Endothelial cell of umbilical vein (primary cell): Measurements from ENCODE around the gene PKD1L1. TPM values are rescaled to one million over a fixed set of nuclear protein-coding genes. Genes with fewer than 3 reads are reported as not detected.

Source experiments
- BruUV-seq: library from RNA; stranded (reverse); fragments of 400-500 nt; replicated peaks from 2 replicates; lab custom pipeline; 2021; lab: Mats Ljungman, UMichigan
- CTCF ChIA-PET: fragments of 300-600, 350-600 bp; sonication (Branson Sonifier 250); formaldehyde crosslinking; loops from one replicate; lab custom pipeline; 2021; ENCODE audit warnings: antibody characterized with exemption, inconsistent platforms; lab: Charles Lee
- POLR2A ChIA-PET: fragments of 300-600, 350-600 bp; sonication (Branson Sonifier 250); formaldehyde crosslinking; loops from one replicate; lab custom pipeline; 2021; ENCODE audit warnings: antibody characterized with exemption, inconsistent platforms; lab: Charles Lee
- DNase-seq: peaks from one replicate; pipeline ENCODE4 v3.0.0-alpha.2; 2011; ENCODE audit warnings: low read depth, low spot score
- FAIRE-seq: peaks from 2 replicates; lab custom pipeline; 2011; peaks lifted over from hg19 to GRCh38; lab: Jason Lieb, UNC
- H2AFZ ChIP-seq: 2 replicates; pipeline ENCODE4 v1.6.0; 2012; ENCODE audit warnings: low read depth, low read length, control low read depth, inconsistent platforms
- H3K27ac ChIP-seq: 2 replicates; pipeline ENCODE4 v1.5.1; 2011; ENCODE audit warnings: low read depth, mild to moderate bottlenecking, control low read depth, low read length, moderate library complexity; ENCODE audit not compliant: insufficient read depth
- H3K27me3 ChIP-seq, 2 experiments: 2 replicates each; pipeline versions ENCODE4 v1.6.0 to v1.6.1; 2011; ENCODE audit warnings: low read length in 2 of 2, mixed read lengths in 1 of 2; ENCODE audit not compliant: control insufficient read depth in 2 of 2, insufficient read depth in 2 of 2
- H3K36me3 ChIP-seq, 2 experiments: 2 replicates in 1 of 2; 3 replicates in 1 of 2; pipeline ENCODE4 v1.5.1; 2011; ENCODE audit warnings: low read length in 2 of 2, mild to moderate bottlenecking in 1 of 2, moderate library complexity in 1 of 2; ENCODE audit not compliant: control insufficient read depth in 2 of 2, insufficient read depth in 2 of 2; ENCODE audit errors: extremely low read depth in 1 of 2
- H3K4me1 ChIP-seq: 3 replicates; pipeline ENCODE4 v1.5.1; 2011; ENCODE audit warnings: mild to moderate bottlenecking, low read length; ENCODE audit not compliant: control insufficient read depth, insufficient read depth; ENCODE audit errors: extremely low read depth
- H3K4me2 ChIP-seq: 2 replicates; pipeline ENCODE4 v1.6.1; 2011; ENCODE audit warnings: low read length, control low read depth, mixed read lengths; ENCODE audit not compliant: insufficient read depth
- H3K4me3 ChIP-seq, 3 experiments: fragments of 200-600 bp in 1 of 3; sonication (generic), shearing (Covaris generic) in 1 of 3; replicated peaks in 1 of 3; 2 replicates each; pipeline ENCODE4 v1.5.1; 2011 to 2016; ENCODE audit warnings: control low read depth in 3 of 3, low read length in 3 of 3, mild to moderate bottlenecking in 2 of 3, inconsistent platforms in 1 of 3, low read depth in 1 of 3, moderate library complexity in 1 of 3; ENCODE audit not compliant: insufficient read depth in 1 of 3
- H3K79me2 ChIP-seq: 2 replicates; pipeline ENCODE4 v1.6.0; 2012; ENCODE audit warnings: low read length, inconsistent platforms; ENCODE audit not compliant: control insufficient read depth, insufficient read depth
- H3K9ac ChIP-seq: replicated peaks from 2 replicates; pipeline ENCODE3; 2011; ENCODE audit warnings: low read length, control low read depth; ENCODE audit not compliant: insufficient read depth; ENCODE audit errors: extremely low read depth
- H3K9me1 ChIP-seq: replicated peaks from 3 replicates; pipeline ENCODE4 v1.6.0; 2011; ENCODE audit warnings: mild to moderate bottlenecking, low read length; ENCODE audit not compliant: control insufficient read depth, insufficient read depth; ENCODE audit errors: extremely low read depth
- H3K9me3 ChIP-seq: replicated peaks from 2 replicates; pipeline ENCODE4 v1.5.1; 2012; ENCODE audit warnings: low read length, inconsistent platforms; ENCODE audit not compliant: control insufficient read depth, insufficient read depth
- H4K20me1 ChIP-seq: replicated peaks from 2 replicates; pipeline ENCODE3; 2011; ENCODE audit warnings: mild to moderate bottlenecking, low read length; ENCODE audit not compliant: control insufficient read depth, insufficient read depth; ENCODE audit errors: extremely low read depth
- EZH2 ChIP-seq: IDR thresholded peaks from 2 replicates; pipeline ENCODE4 v1.6.1; 2012; ENCODE audit warnings: borderline replicate concordance, low read depth, mild to moderate bottlenecking, moderate library complexity, low read length, inconsistent platforms; ENCODE audit not compliant: severe bottlenecking
- FOS ChIP-seq: IDR thresholded peaks from 2 replicates; pipeline ENCODE4 v1.6.1; 2011; ENCODE audit warnings: mild to moderate bottlenecking, low read length, moderate library complexity, borderline replicate concordance; ENCODE audit not compliant: insufficient read depth
- GATA2 ChIP-seq: IDR thresholded peaks from 2 replicates; pipeline ENCODE4 v1.7.0; 2011; ENCODE audit warnings: low read depth, mild to moderate bottlenecking, moderate library complexity, mixed read lengths, low read length; ENCODE audit not compliant: insufficient read length, insufficient read depth
- JUN ChIP-seq: IDR thresholded peaks from 2 replicates; pipeline ENCODE4 v1.6.1; 2011; ENCODE audit warnings: borderline replicate concordance, low read depth; ENCODE audit not compliant: insufficient read length, insufficient read depth
- MYC ChIP-seq: IDR thresholded peaks from one replicate; pipeline ENCODE4 v1.6.1; 2011; ENCODE audit warnings: mild to moderate bottlenecking, low read depth, low read length
- POLR2A ChIP-seq: IDR thresholded peaks from 2 replicates; pipeline ENCODE4 v1.6.1; 2012; ENCODE audit warnings: low read depth, mild to moderate bottlenecking, control low read depth, low read length
- POLR2AphosphoS5 ChIP-seq: IDR thresholded peaks from 2 replicates; pipeline ENCODE4 v1.6.1; 2012; ENCODE audit warnings: low read depth, mild to moderate bottlenecking, control low read depth, low read length, moderate library complexity; ENCODE audit not compliant: insufficient read depth
- dilution Hi-C: fragments of 300-500 bp; cut with MboI; formaldehyde crosslinking; loops from one replicate; pipeline ENCODE4 v1.15.0; 2019; ENCODE audit warnings: low sequenced_read_pairs; ENCODE audit not compliant: extremely low pct_ligation_motif_present
- intact Hi-C: fragments of 100-400 bp; cut with micrococcal nuclease; formaldehyde crosslinking; loops from one replicate; pipeline ENCODE4 v1.10.0; 2022
- polyA plus RNA-seq, 4 experiments: library from polyadenylated mRNA; depleted of rRNA in 3 of 4; stranded (reverse) in 3 of 4; unstranded in 1 of 4; fragments of >200 nt; gene quantifications; 2 replicates each; pipeline versions ENCODE4 v1.2.1 to v1.2.3, GENCODE V29; 2011 to 2012; ENCODE audit warnings: missing spikeins in 1 of 4
- total RNA-seq: library from RNA; stranded (reverse); gene quantifications from 2 replicates; pipeline ENCODE4 v1.2.3, GENCODE V29; 2021
- TF ChIP-seq, protein P1 (sequence below): IDR thresholded peaks from 2 replicates; pipeline ENCODE4 v1.6.1; 2011; ENCODE audit not compliant: insufficient read depth, insufficient read length
- TF ChIP-seq, protein P2 (sequence below), 2 donors: IDR thresholded peaks; 1 replicate in 1 of 2; 2 replicates in 1 of 2; pipeline ENCODE4 v1.5.1; 2011; ENCODE audit warnings: low read length in 2 of 2, mild to moderate bottlenecking in 2 of 2, moderate library complexity in 2 of 2, control low read depth in 1 of 2, inconsistent platforms in 1 of 2, low read depth in 1 of 2; ENCODE audit not compliant: insufficient read depth in 1 of 2; ENCODE audit errors: extremely low read depth in 1 of 2

PKD1L1 gene
- total and polyA plus RNA-seq, 2 donors (not counting 3 experiments of a cell fraction or from before 2014, with no cell fraction given), result 4.1 to 5.9 TPM

DNA sequence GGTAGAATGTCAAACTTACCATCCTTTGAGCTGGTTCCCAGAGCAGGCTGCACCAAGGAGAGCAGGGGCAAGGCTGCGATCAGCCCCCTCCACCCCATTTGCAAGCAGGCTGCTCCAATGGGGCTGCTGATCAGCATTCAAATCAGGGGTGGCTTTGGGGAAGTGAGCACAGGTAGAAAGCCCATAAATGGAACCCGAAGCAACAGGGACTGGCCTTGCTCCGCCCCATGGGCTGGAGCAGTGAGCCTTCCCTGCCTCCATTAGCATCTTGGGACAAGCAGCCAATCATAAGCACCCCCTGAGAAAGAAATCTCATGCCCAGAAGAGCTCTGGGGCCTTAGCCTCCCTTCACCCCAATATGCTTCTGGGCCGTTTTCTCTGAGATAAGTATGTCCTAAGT lies 4.0 kb upstream of the PKD1L1 start:
- H4K20me1 ChIP-seq, result no peaks in the 10 kb centered on the region
- no peaks in the 10 kb centered on the region for H3K27me3 ChIP-seq
- H3K9ac ChIP-seq, result no peak overlapping the region
- intact Hi-C loops (no loop called here), dilution Hi-C loops (no loop called here)
- BruUV-seq, result no TSS peak
- DNase-seq (no peak), FAIRE-seq (no peak)
- H3K79me2 ChIP-seq, result no peaks in the 10 kb centered on the region
- H3K4me2 ChIP-seq, result no peak overlapping the region
- no peak overlapping the region for H3K4me3 ChIP-seq
- peaks cover 4 to 9% of the 10 kb centered on the region in 2 experiments for H3K36me3 ChIP-seq
- no peak overlapping the region for H2AFZ ChIP-seq
- H3K9me1 ChIP-seq, result no peaks in the 10 kb centered on the region
- TF ChIP-seq POLR2A (no peak), JUN (no peak), MYC (no peak), FOS (no peak), POLR2AphosphoS5 (no peak), GATA2 (no peak), EZH2 (no peak)
- TF ChIP-seq, protein P1, sequence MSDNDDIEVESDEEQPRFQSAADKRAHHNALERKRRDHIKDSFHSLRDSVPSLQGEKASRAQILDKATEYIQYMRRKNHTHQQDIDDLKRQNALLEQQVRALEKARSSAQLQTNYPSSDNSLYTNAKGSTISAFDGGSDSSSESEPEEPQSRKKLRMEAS, result no peak
- TF ChIP-seq, protein P2, sequence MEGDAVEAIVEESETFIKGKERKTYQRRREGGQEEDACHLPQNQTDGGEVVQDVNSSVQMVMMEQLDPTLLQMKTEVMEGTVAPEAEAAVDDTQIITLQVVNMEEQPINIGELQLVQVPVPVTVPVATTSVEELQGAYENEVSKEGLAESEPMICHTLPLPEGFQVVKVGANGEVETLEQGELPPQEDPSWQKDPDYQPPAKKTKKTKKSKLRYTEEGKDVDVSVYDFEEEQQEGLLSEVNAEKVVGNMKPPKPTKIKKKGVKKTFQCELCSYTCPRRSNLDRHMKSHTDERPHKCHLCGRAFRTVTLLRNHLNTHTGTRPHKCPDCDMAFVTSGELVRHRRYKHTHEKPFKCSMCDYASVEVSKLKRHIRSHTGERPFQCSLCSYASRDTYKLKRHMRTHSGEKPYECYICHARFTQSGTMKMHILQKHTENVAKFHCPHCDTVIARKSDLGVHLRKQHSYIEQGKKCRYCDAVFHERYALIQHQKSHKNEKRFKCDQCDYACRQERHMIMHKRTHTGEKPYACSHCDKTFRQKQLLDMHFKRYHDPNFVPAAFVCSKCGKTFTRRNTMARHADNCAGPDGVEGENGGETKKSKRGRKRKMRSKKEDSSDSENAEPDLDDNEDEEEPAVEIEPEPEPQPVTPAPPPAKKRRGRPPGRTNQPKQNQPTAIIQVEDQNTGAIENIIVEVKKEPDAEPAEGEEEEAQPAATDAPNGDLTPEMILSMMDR (IDR thresholded peaks at IDR 0.05; ENCODE audit: extremely low read depth in 1 of 2, insufficient read depth in 1 of 2, low read depth in 1 of 2, low read length in 2 of 2), result no peak
- POLR2A ChIA-PET, result no interaction called here
- H3K4me1 ChIP-seq, result peaks cover 31% of the 10 kb centered on the region
- no peaks in the 10 kb centered on the region for H3K9me3 ChIP-seq
- no peak overlapping the region for H3K27ac ChIP-seq
- CTCF ChIA-PET, result interaction anchor here (1.2 to 12.0 kb wide), 2 partner anchors 14 to 203 kb away, joined by 4 to 371 read pairs; no protein-coding TSS in a partner anchor
